GM23248 (cell line): ENCODE data around the gene SMC3.

ENCODE experiments used
- EZH2 ChIP-seq: fragments of 200-600 bp; sonication (generic); IDR thresholded peaks from 2 replicates; pipeline ENCODE4 v1.6.1; 2018; ENCODE audit warnings: antibody characterized with exemption, mild to moderate bottlenecking; ENCODE audit not compliant: insufficient read depth, poor library complexity, severe bottlenecking
- EZH2phosphoT487 ChIP-seq: fragments of 200-600 bp; sonication (generic); IDR thresholded peaks from 2 replicates; pipeline ENCODE4 v1.6.1; 2018; ENCODE audit warnings: antibody characterized with exemption, moderate library complexity, mild to moderate bottlenecking, low read depth; ENCODE audit not compliant: insufficient read depth

DNA sequence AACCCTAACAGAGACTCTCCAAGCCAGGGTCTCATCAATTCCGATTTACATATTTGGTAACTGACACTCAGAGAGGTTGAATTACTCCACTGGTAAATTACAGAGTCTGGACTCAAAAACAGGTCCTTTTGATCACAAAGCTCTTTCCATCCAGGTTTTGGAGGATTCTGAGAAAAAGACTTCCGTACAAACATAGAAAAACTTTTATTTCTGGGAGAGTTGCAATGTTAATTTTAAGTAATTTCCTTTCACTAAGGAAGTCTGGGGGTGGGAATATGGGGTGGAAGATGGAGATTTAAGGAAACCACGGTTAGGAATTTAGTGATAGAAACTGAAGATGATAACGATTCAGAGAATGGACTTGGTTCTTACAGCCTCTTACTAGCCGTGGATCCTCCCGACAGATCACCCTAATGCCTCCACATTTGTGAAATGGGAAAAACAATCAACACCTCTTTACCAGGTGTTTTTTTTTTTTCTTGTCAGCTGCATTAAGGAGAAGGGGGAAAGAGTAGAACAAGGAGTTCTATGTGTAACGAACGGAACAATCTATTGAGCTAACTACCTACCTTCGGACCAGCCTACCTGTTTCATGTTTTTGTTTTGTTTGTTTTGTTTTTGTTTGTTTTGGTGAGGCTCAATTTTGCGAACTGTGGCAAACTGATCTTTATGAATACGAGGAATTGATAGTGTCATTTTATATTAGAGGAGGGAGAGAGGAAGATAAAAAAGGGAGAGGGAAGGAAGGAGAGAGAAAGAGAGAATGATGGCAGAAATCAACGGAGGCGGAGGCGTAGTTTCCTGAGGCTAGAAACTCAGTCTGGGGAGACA is 74.9 kb downstream of the SMC3 start:
- TF ChIP-seq EZH2 (no peak), EZH2phosphoT487 (no peak)
